ENCODE data around the gene ATG5.

Gene ATG5

GRCh38 chr6:106215608-106216007, 110.0 kb downstream of the ATG5 start:
- no peak for DNase-seq

GRCh38 chr6:106214531-106214930, 111.0 kb downstream of the ATG5 start:
- DNase-seq: no peak

- no peak for DNase-seq
These were observed 111.8 kb downstream of the ATG5 start for GRCh38 chr6:106213660-106214289.

GRCh38 chr6:106212576-106212975, 113.0 kb downstream of the ATG5 start:
- no peak for DNase-seq

GRCh38 chr6:106206905-106207304, 118.7 kb downstream of the ATG5 start:
- no peak for DNase-seq

- DNase-seq: no peak
These were observed 120.6 kb downstream of the ATG5 start for GRCh38 chr6:106204961-106205360.

- DNase-seq: no peak
These were observed 125.6 kb downstream of the ATG5 start for GRCh38 chr6:106199998-106200397.

- DNase-seq: no peak
These were observed 126.2 kb downstream of the ATG5 start for GRCh38 chr6:106199331-106199730.

- DNase-seq: no peak
These were observed 128.1 kb downstream of the ATG5 start for GRCh38 chr6:106197441-106197840.

GRCh38 chr6:106194949-106195921, 130.3 kb downstream of the ATG5 start:
- DNase-seq: no peak

- DNase-seq: no peak
These were observed 132.7 kb downstream of the ATG5 start for GRCh38 chr6:106192824-106193223.

GRCh38 chr6:106188104-106188794, 137.3 kb downstream of the ATG5 start:
- no peak for DNase-seq

GRCh38 chr6:106187424-106187982, 138.1 kb downstream of the ATG5 start:
- DNase-seq: no peak

GRCh38 chr6:106186714-106187113, 138.8 kb downstream of the ATG5 start:
- no peak for DNase-seq

GRCh38 chr6:106186172-106186571, 139.4 kb downstream of the ATG5 start:
- DNase-seq: no peak

- DNase-seq: no peak
These were observed 139.9 kb downstream of the ATG5 start for GRCh38 chr6:106185615-106186014.

GRCh38 chr6:106184629-106185028, 140.9 kb downstream of the ATG5 start:
- no peak for DNase-seq

- no peak for DNase-seq
These were observed 142.1 kb downstream of the ATG5 start for GRCh38 chr6:106183430-106183829.

- DNase-seq: no peak
These were observed 143.1 kb downstream of the ATG5 start for GRCh38 chr6:106182455-106182854.

GRCh38 chr6:106181664-106182418, 143.7 kb downstream of the ATG5 start:
- DNase-seq: no peak

- DNase-seq: no peak
These were observed 145.4 kb downstream of the ATG5 start for GRCh38 chr6:106180208-106180607.

GRCh38 chr6:106178900-106179299, 146.7 kb downstream of the ATG5 start:
- no peak for DNase-seq

Data from hippocampal formation (tissue), 2 donors.